Measurements from ENCODE around the gene VWA8. TPM values are rescaled to one million over a fixed set of nuclear protein-coding genes. Genes with fewer than 3 reads are reported as not detected.
A peak's percentile ranks its signal among the peaks of the same experiment; 100 is the strongest.
"Not testable (repeated sequence)": the region's sequence is repeated elsewhere in the genome, so short reads cannot be mapped to it uniquely, and the experiment has no call there.

The VWA8 gene
- total and polyA plus RNA-seq, 5 experiments from 2014 or later = 5.1 to 22.3 (median 6.9) TPM

GRCh38 chr13:41649659-41650058 is 311.2 kb downstream of the VWA8 start:
- ATAC-seq = no peak
- no peaks in the 10 kb centered on the region for H3K9me3 Mint-ChIP-seq
- peak overlapping the region in 1 of 10 donors; percentile 1 for H3K27ac Mint-ChIP-seq
- H3K4me1 Mint-ChIP-seq = peaks cover 2 to 19% (median 3%) of the 10 kb centered on the region in 4 donors
- H3K27me3 Mint-ChIP-seq = no peaks in the 10 kb centered on the region
- H3K4me3 Mint-ChIP-seq = no peak overlapping the region
- DNase-seq = no peak
- H3K36me3 Mint-ChIP-seq = peaks cover 0 to 6% (median 0%) of the 10 kb centered on the region in 3 donors
- POLR2A ChIA-PET = no interaction called here

- Mint-ChIP-seq H3K27ac (no peak overlapping the region), H3K4me1 (peaks cover 0 to 14% (median 0%) of the 10 kb centered on the region in 4 donors), H3K9me3 (no peaks in the 10 kb centered on the region), H3K4me3 (no peak overlapping the region), H3K36me3 (peaks cover 0 to 6% (median 0%) of the 10 kb centered on the region in 3 donors), H3K27me3 (no peaks in the 10 kb centered on the region)
- DNase-seq (no peak), ATAC-seq (no peak)
- POLR2A ChIA-PET = no interaction called here
Measured at GRCh38 chr13:41648314-41648935, 312.5 kb downstream of the VWA8 start.

GRCh38 chr13:41647699-41648313 is 313.1 kb downstream of the VWA8 start:
- not testable (repeated sequence) for H3K36me3 Mint-ChIP-seq, ATAC-seq, H3K9me3 Mint-ChIP-seq, H3K4me3 Mint-ChIP-seq, H3K27me3 Mint-ChIP-seq, H3K27ac Mint-ChIP-seq, DNase-seq
- peaks cover 0 to 12% (median 0%) of the 10 kb centered on the region in 4 donors for H3K4me1 Mint-ChIP-seq
- POLR2A ChIA-PET = interaction anchor here (0.5 kb wide), 1 partner anchor 720 kb away, joined by 3 read pairs; no protein-coding TSS in a partner anchor

- H3K27ac Mint-ChIP-seq = no peak overlapping the region
- no peak for ATAC-seq
- no peaks in the 10 kb centered on the region for H3K9me3 Mint-ChIP-seq
- peaks cover 0 to 2% (median 1%) of the 10 kb centered on the region in 4 donors for H3K4me1 Mint-ChIP-seq
- peaks cover 0 to 6% (median 0%) of the 10 kb centered on the region in 3 donors for H3K36me3 Mint-ChIP-seq
- H3K4me3 Mint-ChIP-seq = no peak overlapping the region
- POLR2A ChIA-PET = interaction anchor here (0.7 kb wide), 1 partner anchor 551 kb away, joined by 4 read pairs; no protein-coding TSS in a partner anchor
- no peaks in the 10 kb centered on the region for H3K27me3 Mint-ChIP-seq
- no peak for DNase-seq
Measured at GRCh38 chr13:41645331-41645730, 315.6 kb downstream of the VWA8 start.

- ATAC-seq = no peak
- DNase-seq = no peak
- Mint-ChIP-seq H3K27me3 (no peaks in the 10 kb centered on the region), H3K27ac (no peak overlapping the region), H3K4me3 (no peak overlapping the region), H3K4me1 (peaks cover 0 to 2% (median 1%) of the 10 kb centered on the region in 4 donors), H3K9me3 (no peaks in the 10 kb centered on the region), H3K36me3 (peaks cover 0 to 6% (median 0%) of the 10 kb centered on the region in 3 donors)
- POLR2A ChIA-PET = no interaction called here
Measured at GRCh38 chr13:41644742-41645141, 316.2 kb downstream of the VWA8 start.

- POLR2A ChIA-PET = interaction anchor here (0.6 to 0.7 kb wide), 2 partner anchors 28 to 669 kb away, joined by 3 read pairs; no protein-coding TSS in a partner anchor
- DNase-seq (no peak), ATAC-seq (no peak)
- peaks cover 0 to 4% (median 1%) of the 10 kb centered on the region in 4 donors for H3K4me1 Mint-ChIP-seq
- H3K9me3 Mint-ChIP-seq = no peaks in the 10 kb centered on the region
- no peak overlapping the region for H3K27ac Mint-ChIP-seq
- H3K36me3 Mint-ChIP-seq = peaks cover 4 to 15% (median 8%) of the 10 kb centered on the region in 3 donors
- no peaks in the 10 kb centered on the region for H3K27me3 Mint-ChIP-seq
- H3K4me3 Mint-ChIP-seq = no peak overlapping the region
Measured at GRCh38 chr13:41643507-41643906, 317.4 kb downstream of the VWA8 start.

GRCh38 chr13:41641961-41642360 is 318.9 kb downstream of the VWA8 start:
- Mint-ChIP-seq H3K9me3 (no peaks in the 10 kb centered on the region), H3K4me3 (no peak overlapping the region), H3K27me3 (no peaks in the 10 kb centered on the region), H3K27ac (no peak overlapping the region), H3K4me1 (peaks cover 0 to 4% (median 1%) of the 10 kb centered on the region in 4 donors), H3K36me3 (peaks cover 8 to 19% (median 15%) of the 10 kb centered on the region in 3 donors)
- POLR2A ChIA-PET = no interaction called here
- ATAC-seq = no peak
- no peak for DNase-seq

GRCh38 chr13:41641429-41641828 is 319.5 kb downstream of the VWA8 start:
- Mint-ChIP-seq H3K9me3 (no peaks in the 10 kb centered on the region), H3K36me3 (peaks cover 8 to 19% (median 15%) of the 10 kb centered on the region in 3 donors), H3K4me3 (no peak overlapping the region), H3K27ac (no peak overlapping the region), H3K4me1 (peaks cover 0 to 4% (median 1%) of the 10 kb centered on the region in 4 donors), H3K27me3 (no peaks in the 10 kb centered on the region)
- POLR2A ChIA-PET = no interaction called here
- ATAC-seq (no peak), DNase-seq (no peak)

GRCh38 chr13:41639955-41640780 is 320.7 kb downstream of the VWA8 start:
- H3K27me3 Mint-ChIP-seq = no peaks in the 10 kb centered on the region
- H3K36me3 Mint-ChIP-seq = peaks cover 8 to 17% (median 15%) of the 10 kb centered on the region in 3 donors
- peaks cover 0 to 6% (median 1%) of the 10 kb centered on the region in 4 donors for H3K4me1 Mint-ChIP-seq
- H3K9me3 Mint-ChIP-seq = no peaks in the 10 kb centered on the region
- H3K4me3 Mint-ChIP-seq = no peak overlapping the region
- DNase-seq (no peak), ATAC-seq (no peak)
- H3K27ac Mint-ChIP-seq = peak overlapping the region in 1 of 10 donors; percentile 28
- POLR2A ChIA-PET = no interaction called here

- H3K27ac Mint-ChIP-seq = no peak overlapping the region
- no peak for DNase-seq
Measured at GRCh38 chr13:41639237-41639904, 321.5 kb downstream of the VWA8 start.

GRCh38 chr13:41637586-41637985 is 323.3 kb downstream of the VWA8 start:
- Mint-ChIP-seq H3K9me3 (no peaks in the 10 kb centered on the region), H3K4me3 (no peak overlapping the region), H3K27me3 (no peaks in the 10 kb centered on the region), H3K27ac (no peak overlapping the region), H3K36me3 (peaks cover 8 to 21% (median 15%) of the 10 kb centered on the region in 3 donors), H3K4me1 (peaks cover 0 to 6% (median 0%) of the 10 kb centered on the region in 4 donors)
- no peak for DNase-seq
- POLR2A ChIA-PET = no interaction called here
- no peak for ATAC-seq

More at GRCh38 chr13:41639237-41639904, 321.5 kb downstream of the VWA8 start:
- no peaks in the 10 kb centered on the region for H3K27me3 Mint-ChIP-seq
- no peaks in the 10 kb centered on the region for H3K9me3 Mint-ChIP-seq
- peaks cover 8 to 18% (median 15%) of the 10 kb centered on the region in 3 donors for H3K36me3 Mint-ChIP-seq
- H3K4me1 Mint-ChIP-seq = peaks cover 0 to 6% (median 0%) of the 10 kb centered on the region in 4 donors
- no peak overlapping the region for H3K4me3 Mint-ChIP-seq
- ATAC-seq = no peak
- POLR2A ChIA-PET = no interaction called here

GRCh38 chr13:41637032-41637431 is 323.9 kb downstream of the VWA8 start:
- ATAC-seq, H3K4me1 Mint-ChIP-seq, H3K9me3 Mint-ChIP-seq, POLR2A ChIA-PET, H3K27ac Mint-ChIP-seq, DNase-seq, H3K4me3 Mint-ChIP-seq, H3K27me3 Mint-ChIP-seq: not testable (repeated sequence)
- H3K36me3 Mint-ChIP-seq = peaks cover 8 to 21% (median 15%) of the 10 kb centered on the region in 3 donors

Data from naive thymus-derived CD8-positive, alpha-beta T cell (primary cell).